Stimulated activated naive CD4-positive, alpha-beta T cell (primary cell): ENCODE results near the gene DNAJC24.

Experiments
- DNase-seq, 6 experiments: peaks; one replicate each; lab custom pipeline; 2025; lab: John Stamatoyannopoulos, UW

The DNAJC24 gene

GRCh38 chr11:31415435-31415834 lies 45.8 kb downstream of the DNAJC24 start:
- DNase-seq = no peak

GRCh38 chr11:31417357-31417756 lies 47.7 kb downstream of the DNAJC24 start:
- no peak for DNase-seq

GRCh38 chr11:31417816-31418215 lies 48.2 kb downstream of the DNAJC24 start:
- no peak for DNase-seq

GRCh38 chr11:31419138-31419537 lies 49.5 kb downstream of the DNAJC24 start:
- DNase-seq = no peak

- no peak for DNase-seq
Observed at GRCh38 chr11:31419669-31420068, 50.0 kb downstream of the DNAJC24 start.

GRCh38 chr11:31421820-31422219 lies 52.2 kb downstream of the DNAJC24 start:
- DNase-seq = no peak

- no peak for DNase-seq
Observed at GRCh38 chr11:31422703-31423102, 53.0 kb downstream of the DNAJC24 start.

- DNase-seq = no peak
Observed at GRCh38 chr11:31424652-31425051, 55.0 kb downstream of the DNAJC24 start.

GRCh38 chr11:31433851-31434250 lies 64.2 kb downstream of the DNAJC24 start:
- no peak for DNase-seq

- DNase-seq = no peak
Observed at GRCh38 chr11:31437742-31438435, 68.2 kb downstream of the DNAJC24 start.

GRCh38 chr11:31441296-31441695 lies 71.6 kb downstream of the DNAJC24 start:
- DNase-seq = no peak

- no peak for DNase-seq
Observed at GRCh38 chr11:31442086-31442485, 72.4 kb downstream of the DNAJC24 start.

GRCh38 chr11:31443802-31444201 lies 74.1 kb downstream of the DNAJC24 start:
- DNase-seq = no peak

- no peak for DNase-seq
Observed at GRCh38 chr11:31445621-31446020, 76.0 kb downstream of the DNAJC24 start.

GRCh38 chr11:31449040-31449439 lies 79.4 kb downstream of the DNAJC24 start:
- DNase-seq = no peak

- DNase-seq = no peak
Observed at GRCh38 chr11:31450841-31451240, 81.2 kb downstream of the DNAJC24 start.

GRCh38 chr11:31455177-31455576 lies 85.5 kb downstream of the DNAJC24 start:
- DNase-seq = no peak

GRCh38 chr11:31464436-31464835 lies 94.8 kb downstream of the DNAJC24 start:
- no peak for DNase-seq

GRCh38 chr11:31474083-31474482 lies 104.4 kb downstream of the DNAJC24 start:
- DNase-seq = no peak

GRCh38 chr11:31477528-31478222 lies 108.0 kb downstream of the DNAJC24 start:
- no peak for DNase-seq

GRCh38 chr11:31478223-31478590 lies 108.5 kb downstream of the DNAJC24 start:
- no peak for DNase-seq

- no peak for DNase-seq
Observed at GRCh38 chr11:31479066-31479465, 109.4 kb downstream of the DNAJC24 start.

GRCh38 chr11:31480930-31481329 lies 111.3 kb downstream of the DNAJC24 start:
- DNase-seq = no peak
